ENCODE measurements around the gene FOXP2. TPM values are rescaled to one million over a fixed set of nuclear protein-coding genes. Genes with fewer than 3 reads are reported as not detected.
"Not testable (repeated sequence)": the region's sequence is repeated elsewhere in the genome, so short reads cannot be mapped to it uniquely, and the experiment has no call there.

The FOXP2 gene
- total RNA-seq, result 0.02 and 0.05 TPM in 2 replicates

GRCh38 chr7:114414156-114415063 is at the start of gene FOXP2:
FOXP2 (plus strand) TSS chr7:114414815; CDS start chr7:114426512, 11,697 bp downstream.
- no peak within 1 kb of the TSS for H3K27ac Mint-ChIP-seq
- intact Hi-C loops (cut with micrococcal nuclease), result loop anchor here (10.0 kb wide), 1 partner anchor 330 kb away; no protein-coding TSS in a partner anchor
- H3K36me3 Mint-ChIP-seq (ENCODE audit: low read depth), result no peaks in the 10 kb centered on the region
- DNase-seq, result no peak
- no peaks in the 10 kb centered on the region for H3K9me3 Mint-ChIP-seq
- H3K4me3 Mint-ChIP-seq, result no peak within 1 kb of the TSS
- no peaks in the 10 kb centered on the region for H3K27me3 Mint-ChIP-seq
- H3K4me1 Mint-ChIP-seq, result no peaks in the 10 kb centered on the region

- no peak overlapping the region for H3K27ac Mint-ChIP-seq
- no peaks in the 10 kb centered on the region for H3K27me3 Mint-ChIP-seq
- DNase-seq, result no peak
- no peak overlapping the region for H3K4me3 Mint-ChIP-seq
- no peaks in the 10 kb centered on the region for H3K9me3 Mint-ChIP-seq
- H3K36me3 Mint-ChIP-seq (ENCODE audit: low read depth), result no peaks in the 10 kb centered on the region
- intact Hi-C loops (cut with micrococcal nuclease), result no loop called here
- no peaks in the 10 kb centered on the region for H3K4me1 Mint-ChIP-seq
These were observed 48.8 kb upstream of the FOXP2 start for GRCh38 chr7:114365791-114366190.

GRCh38 chr7:114368492-114368891 is 46.1 kb upstream of the FOXP2 start:
- H3K9me3 Mint-ChIP-seq, result no peaks in the 10 kb centered on the region
- no peaks in the 10 kb centered on the region for H3K27me3 Mint-ChIP-seq
- H3K36me3 Mint-ChIP-seq (ENCODE audit: low read depth), result no peaks in the 10 kb centered on the region

GRCh38 chr7:114369294-114369693 is 45.3 kb upstream of the FOXP2 start:
- no peak for DNase-seq
- intact Hi-C loops (cut with micrococcal nuclease), result no loop called here

More at GRCh38 chr7:114368492-114368891, 46.1 kb upstream of the FOXP2 start:
- Mint-ChIP-seq H3K4me3 (no peak overlapping the region), H3K27ac (no peak overlapping the region), H3K4me1 (no peaks in the 10 kb centered on the region)
- intact Hi-C loops (cut with micrococcal nuclease), result no loop called here
- DNase-seq, result no peak

GRCh38 chr7:114372619-114373018 is 42.0 kb upstream of the FOXP2 start:
- no peaks in the 10 kb centered on the region for H3K27me3 Mint-ChIP-seq
- H3K36me3 Mint-ChIP-seq (ENCODE audit: low read depth), result no peaks in the 10 kb centered on the region
- H3K4me3 Mint-ChIP-seq, result no peak overlapping the region
- H3K27ac Mint-ChIP-seq, result no peak overlapping the region
- no peaks in the 10 kb centered on the region for H3K4me1 Mint-ChIP-seq
- intact Hi-C loops (cut with micrococcal nuclease), result no loop called here
- no peaks in the 10 kb centered on the region for H3K9me3 Mint-ChIP-seq
- no peak for DNase-seq

More at GRCh38 chr7:114369294-114369693, 45.3 kb upstream of the FOXP2 start:
- H3K9me3 Mint-ChIP-seq, result no peaks in the 10 kb centered on the region
- H3K27ac Mint-ChIP-seq, result no peak overlapping the region
- no peaks in the 10 kb centered on the region for H3K36me3 Mint-ChIP-seq (ENCODE audit: low read depth)
- H3K4me3 Mint-ChIP-seq, result no peak overlapping the region
- H3K27me3 Mint-ChIP-seq, result no peaks in the 10 kb centered on the region
- H3K4me1 Mint-ChIP-seq, result no peaks in the 10 kb centered on the region

- H3K9me3 Mint-ChIP-seq, result no peaks in the 10 kb centered on the region
- no peak overlapping the region for H3K27ac Mint-ChIP-seq
- intact Hi-C loops (cut with micrococcal nuclease), result no loop called here
These were observed 38.7 kb upstream of the FOXP2 start for GRCh38 chr7:114375907-114376306.

GRCh38 chr7:114383946-114384345 is 30.7 kb upstream of the FOXP2 start:
- DNase-seq; H3K36me3 Mint-ChIP-seq (ENCODE audit: low read depth); H3K4me3 Mint-ChIP-seq; intact Hi-C loops (cut with micrococcal nuclease); H3K27me3 Mint-ChIP-seq; H3K9me3 Mint-ChIP-seq; H3K4me1 Mint-ChIP-seq; H3K27ac Mint-ChIP-seq: not testable (repeated sequence)

More at GRCh38 chr7:114375907-114376306, 38.7 kb upstream of the FOXP2 start:
- no peaks in the 10 kb centered on the region for H3K4me1 Mint-ChIP-seq
- no peaks in the 10 kb centered on the region for H3K36me3 Mint-ChIP-seq (ENCODE audit: low read depth)
- no peak overlapping the region for H3K4me3 Mint-ChIP-seq
- H3K27me3 Mint-ChIP-seq, result no peaks in the 10 kb centered on the region
- no peak for DNase-seq

GRCh38 chr7:114384346-114384745 is 30.3 kb upstream of the FOXP2 start:
- H3K36me3 Mint-ChIP-seq (ENCODE audit: low read depth); H3K4me3 Mint-ChIP-seq; H3K27me3 Mint-ChIP-seq; DNase-seq; intact Hi-C loops (cut with micrococcal nuclease); H3K4me1 Mint-ChIP-seq; H3K9me3 Mint-ChIP-seq; H3K27ac Mint-ChIP-seq: not testable (repeated sequence)

GRCh38 chr7:114388021-114388420 is 26.6 kb upstream of the FOXP2 start:
- no peak overlapping the region for H3K27ac Mint-ChIP-seq
- DNase-seq, result no peak
- H3K36me3 Mint-ChIP-seq (ENCODE audit: low read depth), result no peaks in the 10 kb centered on the region
- no peaks in the 10 kb centered on the region for H3K27me3 Mint-ChIP-seq
- H3K9me3 Mint-ChIP-seq, result no peaks in the 10 kb centered on the region
- intact Hi-C loops (cut with micrococcal nuclease), result no loop called here
- no peak overlapping the region for H3K4me3 Mint-ChIP-seq
- H3K4me1 Mint-ChIP-seq, result no peaks in the 10 kb centered on the region

- H3K4me3 Mint-ChIP-seq, result no peak overlapping the region
- H3K9me3 Mint-ChIP-seq, result no peaks in the 10 kb centered on the region
- no peak overlapping the region for H3K27ac Mint-ChIP-seq
These were observed 21.9 kb upstream of the FOXP2 start for GRCh38 chr7:114392686-114393085.

GRCh38 chr7:114402876-114403635 is 11.6 kb upstream of the FOXP2 start:
- no peaks in the 10 kb centered on the region for H3K4me1 Mint-ChIP-seq
- H3K36me3 Mint-ChIP-seq (ENCODE audit: low read depth), result no peaks in the 10 kb centered on the region
- intact Hi-C loops (cut with micrococcal nuclease), result no loop called here
- no peaks in the 10 kb centered on the region for H3K27me3 Mint-ChIP-seq
- no peak for DNase-seq
- H3K27ac Mint-ChIP-seq, result no peak overlapping the region
- H3K9me3 Mint-ChIP-seq, result no peaks in the 10 kb centered on the region
- H3K4me3 Mint-ChIP-seq, result no peak overlapping the region

More at GRCh38 chr7:114392686-114393085, 21.9 kb upstream of the FOXP2 start:
- Mint-ChIP-seq H3K4me1 (no peaks in the 10 kb centered on the region), H3K36me3 (ENCODE audit: low read depth) (no peaks in the 10 kb centered on the region), H3K27me3 (no peaks in the 10 kb centered on the region)
- intact Hi-C loops (cut with micrococcal nuclease), result no loop called here
- no peak for DNase-seq

- no peak for DNase-seq
- H3K36me3 Mint-ChIP-seq (ENCODE audit: low read depth), result no peaks in the 10 kb centered on the region
- no peak overlapping the region for H3K27ac Mint-ChIP-seq
- no peak overlapping the region for H3K4me3 Mint-ChIP-seq
- no peaks in the 10 kb centered on the region for H3K27me3 Mint-ChIP-seq
- no peaks in the 10 kb centered on the region for H3K9me3 Mint-ChIP-seq
- H3K4me1 Mint-ChIP-seq, result no peaks in the 10 kb centered on the region
- intact Hi-C loops (cut with micrococcal nuclease), result no loop called here
These were observed 9.2 kb upstream of the FOXP2 start for GRCh38 chr7:114405427-114405826.

GRCh38 chr7:114409750-114410149 is 4.9 kb upstream of the FOXP2 start:
- no peaks in the 10 kb centered on the region for H3K36me3 Mint-ChIP-seq (ENCODE audit: low read depth)
- H3K4me1 Mint-ChIP-seq, result no peaks in the 10 kb centered on the region
- no peak overlapping the region for H3K4me3 Mint-ChIP-seq
- no peak overlapping the region for H3K27ac Mint-ChIP-seq
- no peaks in the 10 kb centered on the region for H3K27me3 Mint-ChIP-seq
- intact Hi-C loops (cut with micrococcal nuclease), result loop anchor here (10.0 kb wide), 1 partner anchor 325 kb away; no protein-coding TSS in a partner anchor
- H3K9me3 Mint-ChIP-seq, result no peaks in the 10 kb centered on the region
- no peak for DNase-seq

GRCh38 chr7:114412548-114412947 is 2.1 kb upstream of the FOXP2 start:
- Mint-ChIP-seq H3K27me3 (no peaks in the 10 kb centered on the region), H3K4me1 (no peaks in the 10 kb centered on the region), H3K9me3 (no peaks in the 10 kb centered on the region), H3K4me3 (no peak overlapping the region), H3K27ac (no peak overlapping the region), H3K36me3 (ENCODE audit: low read depth) (no peaks in the 10 kb centered on the region)
- no peak for DNase-seq
- intact Hi-C loops (cut with micrococcal nuclease), result loop anchor here (10.0 kb wide), 1 partner anchor 328 kb away; no protein-coding TSS in a partner anchor
